Left kidney (tissue), 2 donors: ENCODE results near the gene CCDC92B. TPM values are rescaled to one million over a fixed set of nuclear protein-coding genes. Genes with fewer than 3 reads are reported as not detected.

Source experiments
- DNase-seq: peaks from one replicate; pipeline ENCODE4 v3.0.0-alpha.2; 2013
- polyA plus RNA-seq: library from polyadenylated mRNA; unstranded; fragments of 120-200 nt; gene quantifications from one replicate; pipeline ENCODE4 v1.2.1, GENCODE V29; 2013; ENCODE audit not compliant: insufficient read length

Gene CCDC92B
- polyA plus RNA-seq, 1 donor, result 0.25 TPM

DNA sequence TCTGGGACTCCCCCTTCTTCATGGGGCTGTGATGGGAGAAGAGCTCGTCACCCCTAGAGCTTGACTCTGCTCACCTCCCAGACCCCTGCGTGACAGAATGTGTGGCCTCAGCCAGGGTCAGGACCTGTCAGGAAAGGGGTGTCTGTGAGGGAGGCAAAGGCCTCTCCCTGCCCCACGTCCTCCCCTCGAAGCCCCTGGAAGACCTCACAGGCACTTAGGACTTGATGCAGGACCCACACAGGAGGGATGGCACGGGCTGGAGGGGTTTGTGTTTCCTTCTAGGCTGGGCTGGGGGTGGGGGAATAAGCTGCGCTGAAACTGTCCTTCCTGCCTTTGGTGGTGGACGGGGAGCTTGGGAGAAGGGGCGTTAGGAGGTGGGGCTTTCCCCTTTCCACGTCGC, 26.8 kb downstream of the CCDC92B start:
- DNase-seq, result no peak

DNA sequence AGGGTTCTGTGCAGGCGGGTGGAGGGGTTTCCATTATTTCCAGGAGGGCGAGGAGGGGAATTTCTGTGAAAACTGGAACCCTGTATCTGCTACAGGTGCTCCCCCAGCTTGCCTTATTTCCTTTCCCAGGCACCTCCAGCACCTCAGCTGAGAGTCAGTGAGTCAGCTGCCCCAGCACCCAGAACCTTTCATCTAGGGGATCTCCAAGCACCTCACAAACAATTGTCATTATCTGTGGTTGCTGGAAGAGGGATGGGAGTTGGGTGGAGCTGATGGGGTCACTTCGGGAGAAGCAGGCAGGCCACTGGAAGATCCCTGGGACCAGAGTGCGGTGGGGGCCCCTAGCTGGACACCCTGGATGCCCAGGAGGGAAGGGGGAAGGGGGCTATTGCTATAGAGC, 27.8 kb downstream of the CCDC92B start:
- no peak for DNase-seq

GRCh38 chr17:2719861-2720260, 29.6 kb downstream of the CCDC92B start:
- DNase-seq, result no peak

DNA sequence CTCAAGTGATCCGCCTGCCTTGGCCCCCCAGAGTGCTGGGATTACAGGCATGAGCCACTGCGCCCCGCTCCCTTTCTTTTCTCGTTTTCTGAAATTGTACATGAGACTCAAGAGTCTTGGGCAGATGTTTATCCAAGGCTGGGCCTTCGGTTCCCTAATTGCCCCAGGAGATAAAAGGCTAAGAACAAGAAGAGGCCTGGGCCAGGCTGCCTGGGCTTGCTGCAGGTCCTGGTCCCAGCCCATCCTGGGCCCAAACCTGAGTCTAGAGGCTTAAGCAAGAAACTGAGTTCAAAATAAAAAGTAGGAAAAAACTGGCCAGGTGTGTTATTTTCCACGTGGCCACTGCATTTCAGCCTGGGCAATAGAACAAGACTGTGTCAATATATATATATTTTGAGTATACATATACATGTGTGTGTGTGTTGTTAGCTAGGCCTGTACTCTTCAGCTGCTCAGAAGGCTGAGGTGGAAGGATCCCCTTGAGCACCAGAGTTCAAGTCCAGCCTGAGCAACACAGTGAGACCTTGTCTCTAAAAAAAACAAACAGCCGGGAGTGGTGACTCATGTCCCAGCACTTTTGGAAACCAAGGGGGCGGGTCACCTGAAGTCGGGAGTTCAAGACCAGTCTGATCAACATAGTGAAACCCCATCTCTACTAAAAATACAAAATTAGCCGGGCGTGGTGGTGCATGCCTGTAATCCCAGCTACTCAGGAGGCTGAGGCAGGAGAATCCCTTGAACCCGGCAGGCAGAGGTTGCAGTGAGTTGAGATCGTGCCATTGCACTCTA, 31.1 kb downstream of the CCDC92B start:
- no peak for DNase-seq

DNA sequence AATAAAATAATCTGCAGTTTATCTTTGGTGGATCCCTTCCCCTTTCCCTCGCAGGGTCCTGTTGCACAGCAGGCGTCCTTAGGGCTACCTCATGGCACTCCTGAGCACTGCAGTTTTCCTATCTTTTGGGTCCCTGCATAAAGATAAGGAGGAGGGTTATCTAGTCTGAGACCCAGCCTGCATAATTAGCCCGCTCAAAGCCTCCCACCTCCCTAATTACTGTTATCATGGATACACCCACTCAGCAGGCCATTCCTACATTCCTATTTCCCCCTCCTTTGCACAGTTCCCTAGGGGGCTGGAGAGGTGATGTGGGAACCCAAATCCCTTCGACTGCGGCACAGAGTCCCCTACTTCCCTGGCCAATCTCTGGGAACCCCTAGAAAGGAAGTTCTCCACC, 32.8 kb downstream of the CCDC92B start:
- no peak for DNase-seq

GRCh38 chr17:2713881-2714280, 35.6 kb downstream of the CCDC92B start:
- no peak for DNase-seq

- DNase-seq, result no peak
Measured at GRCh38 chr17:2712300-2713043, 37.0 kb downstream of the CCDC92B start.

GRCh38 chr17:2711608-2712299, 37.7 kb downstream of the CCDC92B start, which contains the start of gene CLUH:
Gene CLUH, minus strand, starts transcription at chr17:2711764. Its CDS starts 103 bp downstream, at chr17:2711661.
- DNase-seq, result peak; percentile 95

DNA sequence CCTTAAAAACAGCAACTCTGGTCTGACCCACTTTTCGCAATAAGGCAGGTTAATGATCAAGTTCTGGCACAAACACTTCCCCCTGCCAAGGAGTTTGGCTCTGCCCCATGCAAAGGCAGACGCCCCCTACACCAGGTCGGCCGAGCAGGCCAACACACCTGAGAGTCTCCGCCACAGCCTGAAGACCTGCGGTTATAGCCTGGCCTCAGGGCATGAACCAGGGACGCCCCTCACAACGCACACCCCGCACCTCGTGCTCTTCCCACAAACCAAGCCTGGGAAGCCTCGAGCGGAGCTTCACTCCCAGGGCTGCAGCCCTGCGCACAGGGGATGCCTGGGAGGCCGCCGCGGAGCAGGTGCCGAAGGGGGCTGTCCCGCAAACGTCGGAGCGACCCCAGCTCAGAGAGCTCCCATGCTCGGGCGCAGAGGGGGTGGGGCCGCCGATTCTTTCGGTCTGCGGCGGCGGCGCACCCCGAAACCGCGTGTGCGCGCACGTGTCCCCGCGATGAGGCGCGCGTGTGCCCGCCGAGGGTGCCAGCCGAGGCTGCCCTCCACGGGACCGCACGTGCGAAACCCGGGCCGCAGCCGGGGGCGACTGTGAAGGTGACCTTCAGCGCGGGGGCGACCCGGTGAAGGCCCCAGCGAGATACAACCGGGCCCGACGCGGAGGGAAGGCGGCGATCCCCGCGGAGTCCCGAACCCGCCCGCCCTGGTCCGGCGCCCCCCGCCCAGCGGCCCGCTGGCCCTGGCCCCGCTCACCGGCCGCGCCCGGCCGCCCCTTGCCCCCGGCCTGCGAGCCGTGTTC, 38.4 kb downstream of the CCDC92B start:
- no peak for DNase-seq

DNA sequence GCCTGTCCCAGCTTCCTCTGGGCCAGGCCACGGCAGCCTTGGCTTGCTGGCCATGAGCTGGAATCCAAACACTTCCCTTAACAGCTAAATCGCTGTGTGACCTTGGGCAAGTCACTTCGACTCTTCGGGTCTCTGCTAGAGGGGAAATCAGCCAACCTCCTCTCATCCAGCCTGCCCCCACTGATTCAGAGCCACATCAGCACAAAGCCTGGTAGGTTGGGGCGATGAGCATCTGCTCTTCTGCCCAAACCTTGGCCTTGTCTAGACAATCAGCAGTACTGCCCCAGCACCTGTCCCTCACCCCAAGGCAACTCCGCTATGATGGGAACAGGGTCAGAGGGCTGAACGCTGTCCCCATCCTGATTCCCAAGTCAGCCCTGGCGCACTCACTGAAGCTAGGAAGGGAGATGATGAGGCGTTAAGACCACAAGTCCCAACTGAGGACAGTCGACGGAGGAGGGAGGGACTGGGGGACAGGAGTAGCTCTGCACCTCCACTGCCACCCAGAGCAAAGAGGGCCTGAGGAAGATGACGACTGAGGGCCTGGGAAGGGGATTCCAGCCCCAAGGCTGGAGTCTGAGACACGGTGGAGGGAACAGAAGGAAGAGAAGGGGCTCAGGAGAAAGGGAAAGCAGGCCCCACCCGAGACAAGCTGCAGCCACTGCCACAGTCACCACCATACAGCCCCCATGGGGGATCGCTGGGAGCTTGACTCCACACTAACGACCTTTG, 39.2 kb downstream of the CCDC92B start:
- DNase-seq, result no peak

DNA sequence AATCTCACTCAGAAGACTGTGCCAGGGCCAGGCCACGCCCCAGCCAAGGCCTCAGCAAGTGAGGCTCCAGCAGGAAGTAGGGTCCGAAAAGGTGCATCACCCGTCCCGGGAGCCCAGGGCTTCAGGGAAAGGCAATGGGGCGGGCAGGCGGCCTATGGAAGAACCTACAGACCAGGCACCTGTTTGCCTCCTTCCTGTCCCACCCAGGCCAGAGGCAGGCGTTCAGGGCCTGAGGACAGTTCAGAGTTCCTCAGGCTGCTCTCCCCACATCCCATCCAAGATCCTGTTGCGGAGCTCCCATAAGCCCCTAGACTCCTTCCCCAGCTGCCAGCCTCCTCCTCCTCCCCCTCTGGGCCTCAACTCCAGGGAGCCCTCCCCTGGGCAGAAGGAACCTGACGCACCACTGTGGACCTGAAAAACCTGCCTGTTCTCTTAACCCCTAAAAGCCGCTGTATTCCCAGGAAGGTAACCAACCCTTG, 40.2 kb downstream of the CCDC92B start:
- DNase-seq, result no peak

GRCh38 chr17:2708585-2709182, 40.8 kb downstream of the CCDC92B start:
- DNase-seq, result no peak

DNA sequence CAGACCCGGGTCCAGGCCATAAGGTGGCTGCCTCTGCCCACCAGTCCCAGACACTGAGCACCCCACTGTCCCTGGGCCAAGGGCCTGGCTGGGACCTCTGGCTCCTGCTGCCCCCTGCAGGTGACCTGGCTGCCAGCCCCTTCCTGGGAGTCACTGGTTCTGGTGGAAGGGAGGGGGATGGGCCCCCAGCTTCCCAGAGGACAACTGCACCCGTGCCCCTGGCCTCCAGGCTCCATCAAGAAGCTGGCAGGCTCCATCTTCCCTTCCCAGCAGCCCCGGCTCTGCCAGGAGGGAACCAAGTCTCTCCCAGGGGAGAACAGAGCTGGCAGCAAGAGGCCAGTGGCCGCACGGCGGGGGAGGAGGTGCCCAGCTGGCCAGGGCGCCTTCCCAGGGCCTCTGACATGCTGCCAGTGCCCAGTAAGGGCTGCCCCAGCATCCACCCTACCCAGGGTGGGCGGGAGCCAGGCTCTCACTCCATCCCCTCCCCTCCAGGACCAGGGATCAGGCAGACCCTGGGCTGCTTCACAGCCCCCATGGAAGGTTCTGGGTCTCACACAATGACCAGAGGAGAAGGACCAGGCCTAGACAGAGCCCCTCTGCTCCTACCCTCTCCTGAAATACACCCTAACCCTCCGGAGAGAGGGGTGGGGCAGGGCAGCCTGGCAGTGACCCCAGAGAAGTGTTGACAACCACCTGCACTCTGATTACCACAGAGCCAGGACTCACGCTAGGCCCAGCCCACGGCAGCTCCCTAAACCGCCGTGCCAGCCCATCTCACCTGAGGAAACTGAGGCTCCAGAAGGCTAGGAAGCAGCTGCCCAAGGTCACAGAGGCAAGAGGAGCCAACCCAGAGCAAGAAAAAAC, 41.5 kb downstream of the CCDC92B start:
- DNase-seq, result no peak

DNA sequence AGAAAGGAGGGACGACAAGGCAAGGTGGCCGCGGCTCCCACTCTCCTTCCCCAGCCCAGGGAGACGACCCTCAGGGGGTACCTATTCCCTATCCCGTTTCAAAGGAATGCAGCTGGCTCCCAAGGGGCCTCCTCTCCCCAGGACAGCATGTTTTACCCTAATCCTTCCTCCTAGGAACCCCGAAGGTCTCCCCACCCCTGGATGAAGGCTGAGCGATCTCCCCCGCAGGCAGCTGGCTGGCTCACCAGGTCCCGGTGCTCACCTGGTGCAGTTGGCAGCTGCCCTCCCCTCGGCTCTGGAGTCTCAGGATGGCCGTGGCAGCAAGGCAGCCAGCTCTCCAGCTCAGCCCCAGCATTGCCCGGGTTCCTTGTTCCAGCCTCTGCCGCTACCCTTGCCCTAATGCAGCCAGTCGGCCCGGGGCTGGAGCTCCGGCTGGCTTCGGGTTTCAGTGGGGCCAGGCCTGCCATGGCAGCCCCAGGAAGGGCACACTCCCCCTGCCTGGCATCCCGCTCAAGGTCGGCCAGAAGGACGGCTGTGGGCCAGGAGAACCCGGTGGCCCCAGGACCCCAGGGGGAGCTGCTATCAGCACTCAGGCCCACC, 42.4 kb downstream of the CCDC92B start:
- no peak for DNase-seq

- no peak for DNase-seq
Measured at GRCh38 chr17:2705888-2706795, 43.3 kb downstream of the CCDC92B start.

DNA sequence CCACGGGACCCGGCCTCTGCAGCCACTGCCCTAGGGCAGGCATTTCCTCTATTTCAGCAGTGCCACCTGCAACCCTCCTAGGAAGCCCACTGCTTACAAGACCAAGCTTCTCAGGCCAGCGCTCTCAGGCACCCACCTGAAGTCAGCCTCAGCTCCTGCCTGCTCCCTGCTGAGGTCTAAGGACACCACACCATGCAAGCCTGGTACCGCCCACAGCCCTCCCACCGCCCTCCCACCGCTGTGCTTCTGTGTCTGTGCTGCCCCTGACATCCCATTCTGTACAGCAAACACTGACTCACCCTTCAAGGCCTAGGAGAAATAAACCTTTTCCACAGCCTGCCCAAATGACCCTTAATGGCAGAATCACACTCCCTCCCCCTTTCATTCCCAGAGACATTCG, 44.2 kb downstream of the CCDC92B start:
- DNase-seq, result no peak

GRCh38 chr17:2704890-2705248, 44.6 kb downstream of the CCDC92B start:
- DNase-seq, result no peak
